Measurements from ENCODE around the gene HOXC9.

Gene HOXC9

GRCh38 chr12:53963434-53964314 lies 36.3 kb upstream of the HOXC9 start:
- DNase-seq (ENCODE audit: low read depth), result no peak

GRCh38 chr12:53964315-53964713 lies 35.6 kb upstream of the HOXC9 start:
- no peak for DNase-seq (ENCODE audit: low read depth)

GRCh38 chr12:53965281-53966084 lies 34.5 kb upstream of the HOXC9 start:
- no peak for DNase-seq (ENCODE audit: low read depth)

GRCh38 chr12:53966085-53966384 lies 33.9 kb upstream of the HOXC9 start:
- no peak for DNase-seq (ENCODE audit: low read depth)

GRCh38 chr12:53966385-53967133 lies 33.4 kb upstream of the HOXC9 start:
- DNase-seq (ENCODE audit: low read depth), result no peak

- DNase-seq (ENCODE audit: low read depth), result no peak
Observed at GRCh38 chr12:53967421-53967925, 32.5 kb upstream of the HOXC9 start.

GRCh38 chr12:53968214-53969127 lies 31.5 kb upstream of the HOXC9 start:
- no peak for DNase-seq (ENCODE audit: low read depth)

- no peak for DNase-seq (ENCODE audit: low read depth)
Observed at GRCh38 chr12:53969588-53970259, 30.2 kb upstream of the HOXC9 start.

GRCh38 chr12:53970451-53970850 lies 29.5 kb upstream of the HOXC9 start:
- no peak for DNase-seq (ENCODE audit: low read depth)

GRCh38 chr12:53971129-53971528 lies 28.8 kb upstream of the HOXC9 start:
- DNase-seq (ENCODE audit: low read depth), result no peak

- no peak for DNase-seq (ENCODE audit: low read depth)
Observed at GRCh38 chr12:53971686-53972085, 28.3 kb upstream of the HOXC9 start.

GRCh38 chr12:53972152-53972702 lies 27.7 kb upstream of the HOXC9 start:
- no peak for DNase-seq (ENCODE audit: low read depth)

GRCh38 chr12:53972722-53973235 lies 27.2 kb upstream of the HOXC9 start, which contains the start of gene HOXC11:
Gene HOXC11, plus strand, starts transcription at chr12:53973126. Its CDS starts 116 bp downstream, at chr12:53973242.
- no peak for DNase-seq (ENCODE audit: low read depth)

GRCh38 chr12:53973236-53974042 lies 26.5 kb upstream of the HOXC9 start:
- DNase-seq (ENCODE audit: low read depth), result no peak

GRCh38 chr12:53974084-53975063 lies 25.6 kb upstream of the HOXC9 start, which contains the start of gene HOTAIR:
Gene HOTAIR, minus strand, starts transcription at chr12:53974954.
- no peak for DNase-seq (ENCODE audit: low read depth)

- DNase-seq (ENCODE audit: low read depth), result no peak
Observed at GRCh38 chr12:53975064-53975471, 24.9 kb upstream of the HOXC9 start.

GRCh38 chr12:53975479-53976152 lies 24.3 kb upstream of the HOXC9 start:
- DNase-seq (ENCODE audit: low read depth), result no peak

All from activated T-cell treated with anti-CD3 and anti-CD28 coated beads for 24 hours (primary cell).